Psoas muscle (tissue), 7 donors: ENCODE measurements around the gene LGALS7B. TPM values are rescaled to one million over a fixed set of nuclear protein-coding genes. Genes with fewer than 3 reads are reported as not detected.

Experiments
- polyA plus RNA-seq, 3 donors: library from polyadenylated mRNA; stranded (reverse); fragments of 200-250 nt; gene quantifications; one replicate each; pipeline ENCODE4 v1.2.3, GENCODE V29; 2013
- total RNA-seq, 4 donors: library from RNA; stranded (reverse); fragmentation: NEBNext Ultra II Directional in 2 of 4; extraction: Animal tissue kit (Norgen Biotek cat#: 25700) in 2 of 4; gene quantifications; one replicate each; pipeline versions ENCODE4 v1.2.1 to v1.2.4, GENCODE V29; 2021 to 2023
- donor health status: healthy with polysubstance abuse.
- donor health status: DM: no; HTN: no; CAD: no; lungs with moderate emphysema.
- donor health status: Bipolar disorder and iron deficiency.
- donor health status: healthy.
- donor health status: DM: no; HTN: no; CAD: no.
- donor health status: DM: no; HTN: no; CAD: no.
- donor health status: DM: yes; HTN: yes; CAD: no.

Gene LGALS7B
- total and polyA plus RNA-seq, 7 donors: 0.91 TPM; not detected in 6

Other genes with a start within 250 kb of the LGALS7B start
- 1 to 10 TPM in 3 of 4 donors, under 1 TPM in 1; 0.67 to 1.4 (median 1.2) TPM for gene MAP4K1, start 171.2 kb upstream of the LGALS7B start, total RNA-seq
- under 1 TPM; 0.36 to 0.68 (median 0.64) TPM for gene MAP4K1, start 171.2 kb upstream of the LGALS7B start, polyA plus RNA-seq
- gene EIF3K, start 170.0 kb upstream of the LGALS7B start, total RNA-seq: 100 to 1,000 TPM; 367 to 549 (median 436) TPM
- 100 to 1,000 TPM; 422 to 984 (median 637) TPM for gene EIF3K, start 170.0 kb upstream of the LGALS7B start, polyA plus RNA-seq
- gene ACTN4, start 141.6 kb upstream of the LGALS7B start, total RNA-seq: 100 to 1,000 TPM in 1 of 4 donors, 10 to 100 TPM in 3; 79.9 to 127 (median 89.2) TPM
- gene ACTN4, start 141.6 kb upstream of the LGALS7B start, polyA plus RNA-seq: 10 to 100 TPM; 38.3 to 45.2 (median 43.0) TPM
- gene CAPN12, start 44.7 kb upstream of the LGALS7B start, total RNA-seq: under 1 TPM; 0.32 to 0.64 (median 0.52) TPM
- under 1 TPM; 0.27 to 0.35 (median 0.34) TPM for gene CAPN12, start 44.7 kb upstream of the LGALS7B start, polyA plus RNA-seq
- gene LGALS7, start 15.7 kb upstream of the LGALS7B start, total RNA-seq: not detected
- not detected for gene LGALS7, start 15.7 kb upstream of the LGALS7B start, polyA plus RNA-seq
- gene LGALS4, start 23.7 kb downstream of the LGALS7B start, total RNA-seq: 1 to 10 TPM in 2 of 4 donors, under 1 TPM in 2; 0.62 to 2.0 (median 0.98) TPM
- under 1 TPM; 0.31 to 0.77 (median 0.53) TPM for gene LGALS4, start 23.7 kb downstream of the LGALS7B start, polyA plus RNA-seq
- gene ECH1, start 42.6 kb downstream of the LGALS7B start, total RNA-seq: 100 to 1,000 TPM; 279 to 572 (median 404) TPM
- 100 to 1,000 TPM; 512 to 649 (median 601) TPM for gene ECH1, start 42.6 kb downstream of the LGALS7B start, polyA plus RNA-seq
- 100 to 1,000 TPM; 151 to 229 (median 198) TPM for gene HNRNPL, start 60.8 kb downstream of the LGALS7B start, total RNA-seq
- gene HNRNPL, start 60.8 kb downstream of the LGALS7B start, polyA plus RNA-seq: 100 to 1,000 TPM; 109 to 215 (median 191) TPM
- gene RINL, start 89.1 kb downstream of the LGALS7B start, total RNA-seq: 1 to 10 TPM; 1.5 to 4.8 (median 2.2) TPM
- 1 to 10 TPM; 2.2 to 3.4 (median 2.2) TPM for gene RINL, start 89.1 kb downstream of the LGALS7B start, polyA plus RNA-seq
- gene SIRT2, start 110.4 kb downstream of the LGALS7B start, total RNA-seq: 100 to 1,000 TPM; 133 to 180 (median 147) TPM
- gene SIRT2, start 110.4 kb downstream of the LGALS7B start, polyA plus RNA-seq: 100 to 1,000 TPM; 140 to 260 (median 204) TPM
- 10 to 100 TPM; 21.9 to 41.0 (median 26.6) TPM for gene NFKBIB, start 110.8 kb downstream of the LGALS7B start, total RNA-seq
- 100 to 1,000 TPM in 1 of 3 donors, 10 to 100 TPM in 2; 45.5 to 109 (median 50.7) TPM for gene NFKBIB, start 110.8 kb downstream of the LGALS7B start, polyA plus RNA-seq
- 1 to 10 TPM in 2 of 4 donors, under 1 TPM in 1, not detected in 1; 0.25 to 1.1 (median 1.0) TPM for gene CCER2, start 123.0 kb downstream of the LGALS7B start, total RNA-seq
- under 1 TPM; 0.14 to 0.77 (median 0.21) TPM for gene CCER2, start 123.0 kb downstream of the LGALS7B start, polyA plus RNA-seq
- gene SARS2, start 141.6 kb downstream of the LGALS7B start, total RNA-seq: 10 to 100 TPM; 15.1 to 17.8 (median 16.8) TPM
- 10 to 100 TPM; 13.3 to 19.8 (median 17.0) TPM for gene SARS2, start 141.6 kb downstream of the LGALS7B start, polyA plus RNA-seq
- 10 to 100 TPM; 33.8 to 70.6 (median 42.4) TPM for gene MRPS12, start 141.7 kb downstream of the LGALS7B start, total RNA-seq
- 100 to 1,000 TPM in 1 of 3 donors, 10 to 100 TPM in 2; 70.5 to 175 (median 71.4) TPM for gene MRPS12, start 141.7 kb downstream of the LGALS7B start, polyA plus RNA-seq
- 1 to 10 TPM; 1.6 to 4.3 (median 2.3) TPM for gene FBXO17, start 186.5 kb downstream of the LGALS7B start, total RNA-seq
- 1 to 10 TPM; 1.7 to 3.3 (median 1.8) TPM for gene FBXO17, start 186.5 kb downstream of the LGALS7B start, polyA plus RNA-seq
- 10 to 100 TPM in 1 of 4 donors, 1 to 10 TPM in 1, under 1 TPM in 2; 0.42 to 10.7 (median 0.99) TPM for gene FBXO27, start 243.3 kb downstream of the LGALS7B start, total RNA-seq
- under 1 TPM; 0.03 to 0.77 (median 0.14) TPM for gene FBXO27, start 243.3 kb downstream of the LGALS7B start, polyA plus RNA-seq